ENCODE results near the gene RASSF10. TPM values are rescaled to one million over a fixed set of nuclear protein-coding genes. Genes with fewer than 3 reads are reported as not detected.

Gene RASSF10
- total RNA-seq, 2 donors from 2014 or later, result 0.59 to 1.2 TPM

DNA sequence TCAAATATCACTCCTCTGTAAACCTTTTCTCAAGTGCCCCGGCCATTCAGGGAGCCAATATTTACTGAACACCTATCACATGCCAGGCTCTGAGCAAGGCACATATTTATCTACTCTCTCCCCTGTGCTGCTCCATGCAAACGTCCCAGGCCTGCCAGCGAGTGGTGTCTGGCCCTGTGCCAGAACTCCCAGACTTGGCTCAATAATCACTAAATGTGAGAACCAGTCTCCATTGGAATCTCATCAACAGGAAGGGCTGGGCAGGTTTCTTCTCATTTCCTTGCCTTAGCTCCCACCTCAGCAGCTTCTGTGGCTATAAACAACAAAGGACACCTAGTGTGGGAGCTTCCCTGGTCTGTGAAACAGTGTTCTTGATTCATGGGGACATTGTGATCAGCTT lies 21.7 kb downstream of the RASSF10 start:
- H3K27me3 ChIP-seq, result no peaks in the 10 kb centered on the region
- no peaks in the 10 kb centered on the region for H3K9me3 ChIP-seq
- TF ChIP-seq, protein P1, sequence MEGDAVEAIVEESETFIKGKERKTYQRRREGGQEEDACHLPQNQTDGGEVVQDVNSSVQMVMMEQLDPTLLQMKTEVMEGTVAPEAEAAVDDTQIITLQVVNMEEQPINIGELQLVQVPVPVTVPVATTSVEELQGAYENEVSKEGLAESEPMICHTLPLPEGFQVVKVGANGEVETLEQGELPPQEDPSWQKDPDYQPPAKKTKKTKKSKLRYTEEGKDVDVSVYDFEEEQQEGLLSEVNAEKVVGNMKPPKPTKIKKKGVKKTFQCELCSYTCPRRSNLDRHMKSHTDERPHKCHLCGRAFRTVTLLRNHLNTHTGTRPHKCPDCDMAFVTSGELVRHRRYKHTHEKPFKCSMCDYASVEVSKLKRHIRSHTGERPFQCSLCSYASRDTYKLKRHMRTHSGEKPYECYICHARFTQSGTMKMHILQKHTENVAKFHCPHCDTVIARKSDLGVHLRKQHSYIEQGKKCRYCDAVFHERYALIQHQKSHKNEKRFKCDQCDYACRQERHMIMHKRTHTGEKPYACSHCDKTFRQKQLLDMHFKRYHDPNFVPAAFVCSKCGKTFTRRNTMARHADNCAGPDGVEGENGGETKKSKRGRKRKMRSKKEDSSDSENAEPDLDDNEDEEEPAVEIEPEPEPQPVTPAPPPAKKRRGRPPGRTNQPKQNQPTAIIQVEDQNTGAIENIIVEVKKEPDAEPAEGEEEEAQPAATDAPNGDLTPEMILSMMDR (IDR thresholded peaks at IDR 0.05), result no peak
- no peak overlapping the region for H3K4me3 ChIP-seq
- H3K36me3 ChIP-seq, result no peaks in the 10 kb centered on the region
- H3K27ac ChIP-seq, result no peak overlapping the region
- no peak for DNase-seq (ENCODE audit: low spot score)
- H3K4me1 ChIP-seq, result no peaks in the 10 kb centered on the region

DNA sequence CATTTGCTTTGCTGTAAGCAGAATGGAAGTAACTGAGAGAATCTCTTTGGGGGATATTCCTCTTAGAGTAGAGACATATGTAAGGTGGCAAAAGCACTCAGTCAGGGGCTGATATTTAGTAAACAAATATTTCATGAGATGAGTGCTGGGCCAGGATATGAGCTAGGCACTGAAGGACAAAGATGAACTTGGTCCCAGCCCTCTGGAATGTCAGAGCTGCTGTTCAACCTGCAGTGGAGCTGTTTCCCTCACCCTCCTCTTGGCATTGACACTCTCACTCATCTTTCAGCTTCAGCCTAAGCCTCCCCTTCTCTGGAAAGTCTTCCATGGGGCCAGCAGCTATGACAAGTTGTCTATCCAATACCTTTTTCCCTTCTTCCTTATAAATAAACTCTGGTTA lies 22.2 kb downstream of the RASSF10 start:
- TF ChIP-seq, protein P1 (IDR thresholded peaks at IDR 0.05), result no peak
- H3K27ac ChIP-seq, result no peak overlapping the region

DNA sequence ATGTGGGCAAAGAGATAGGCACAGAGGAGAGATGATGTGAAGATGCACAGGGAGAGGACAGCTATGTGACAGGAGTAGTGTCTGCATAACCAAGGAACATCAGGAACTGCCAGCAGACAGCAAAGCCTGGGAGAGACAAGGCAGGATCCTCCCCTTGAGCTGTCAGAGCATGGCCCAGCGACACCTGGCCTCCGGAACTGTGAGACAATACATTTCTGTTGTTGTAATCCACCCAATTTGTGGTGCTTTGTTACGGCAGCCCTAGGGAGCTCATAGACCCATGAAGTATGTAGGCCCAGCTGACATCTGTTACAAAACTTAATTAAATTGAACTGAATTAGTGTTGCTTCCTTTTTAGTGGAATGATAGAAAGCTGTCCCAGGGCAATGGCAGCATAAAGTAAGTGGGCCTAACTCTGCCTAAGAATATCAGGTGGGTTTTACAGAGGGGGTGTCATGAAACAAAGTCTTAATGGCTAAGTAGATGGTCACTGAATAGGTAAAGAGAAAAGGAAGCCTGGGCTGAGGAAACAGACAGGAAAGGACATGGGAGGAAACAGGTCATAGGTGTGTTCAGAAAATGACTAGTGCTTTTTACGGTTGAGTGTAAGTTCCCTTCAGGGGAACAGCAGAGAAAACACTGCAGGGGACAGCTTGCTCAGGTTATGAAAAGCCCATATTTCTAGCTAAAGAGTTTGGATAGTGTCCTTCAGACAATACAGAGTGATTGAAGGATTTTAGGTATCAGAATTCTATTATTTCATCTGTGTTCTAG lies 24.8 kb downstream of the RASSF10 start:
- H3K27ac ChIP-seq, result no peak overlapping the region

More for the DNA sequence above, 22.2 kb downstream of the RASSF10 start:
- Histone ChIP-seq H3K4me1 (no peaks in the 10 kb centered on the region), H3K36me3 (no peaks in the 10 kb centered on the region), H3K4me3 (no peak overlapping the region), H3K9me3 (no peaks in the 10 kb centered on the region), H3K27me3 (no peaks in the 10 kb centered on the region)
- no peak for DNase-seq (ENCODE audit: low spot score)

DNA sequence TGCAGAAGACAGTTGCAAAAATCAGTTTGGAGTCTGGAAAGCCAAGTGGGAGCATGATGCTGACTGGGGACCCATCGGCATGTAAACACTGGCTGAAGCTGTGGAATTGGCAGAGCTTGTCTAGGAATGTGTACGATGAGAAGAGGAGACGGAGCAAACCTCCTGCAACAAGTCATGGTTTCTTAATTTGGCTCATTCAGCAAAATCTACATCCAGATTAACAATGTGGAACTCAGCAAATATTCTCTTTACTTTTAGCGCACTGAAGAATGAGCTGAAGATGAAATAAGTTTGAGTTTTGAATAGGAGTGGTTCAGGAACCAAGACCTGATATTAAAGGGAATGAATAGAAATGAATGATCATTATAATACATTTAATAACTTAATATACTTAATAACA lies 26.6 kb downstream of the RASSF10 start:
- Histone ChIP-seq H3K9me3 (no peaks in the 10 kb centered on the region), H3K36me3 (no peaks in the 10 kb centered on the region), H3K27ac (no peak overlapping the region), H3K4me3 (no peak overlapping the region), H3K4me1 (no peaks in the 10 kb centered on the region), H3K27me3 (no peaks in the 10 kb centered on the region)
- DNase-seq (ENCODE audit: low spot score), result no peak
- TF ChIP-seq, protein P1 (IDR thresholded peaks at IDR 0.05), result no peak

More for the DNA sequence above, 24.8 kb downstream of the RASSF10 start:
- Histone ChIP-seq H3K9me3 (no peaks in the 10 kb centered on the region), H3K36me3 (no peaks in the 10 kb centered on the region), H3K4me3 (no peak overlapping the region), H3K4me1 (no peaks in the 10 kb centered on the region), H3K27me3 (no peaks in the 10 kb centered on the region)
- no peak for DNase-seq (ENCODE audit: low spot score)
- TF ChIP-seq, protein P1 (IDR thresholded peaks at IDR 0.05), result no peak

DNA sequence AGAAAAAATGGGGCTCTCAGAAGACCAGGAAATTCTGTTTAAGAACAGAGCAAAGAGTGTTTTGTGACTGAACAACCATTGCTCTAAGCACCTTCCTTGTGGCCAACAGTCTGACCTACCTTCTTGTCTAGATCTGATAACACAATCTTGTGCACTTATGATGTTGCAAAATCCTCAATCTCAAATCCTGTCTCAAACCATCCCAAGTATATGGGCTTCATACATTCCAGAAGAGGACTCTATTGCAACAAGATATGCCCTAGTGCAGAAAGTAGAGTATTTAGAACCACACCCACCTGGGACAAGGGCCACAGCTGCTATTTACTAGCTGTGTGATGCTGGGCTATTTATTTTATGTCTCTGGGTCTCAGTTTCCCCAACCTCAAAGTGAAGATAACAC lies 27.1 kb downstream of the RASSF10 start:
- Histone ChIP-seq H3K36me3 (no peaks in the 10 kb centered on the region), H3K4me3 (no peak overlapping the region), H3K4me1 (no peaks in the 10 kb centered on the region), H3K9me3 (no peaks in the 10 kb centered on the region), H3K27me3 (no peaks in the 10 kb centered on the region), H3K27ac (no peak overlapping the region)
- DNase-seq (ENCODE audit: low spot score), result no peak
- TF ChIP-seq, protein P1 (IDR thresholded peaks at IDR 0.05), result no peak

DNA sequence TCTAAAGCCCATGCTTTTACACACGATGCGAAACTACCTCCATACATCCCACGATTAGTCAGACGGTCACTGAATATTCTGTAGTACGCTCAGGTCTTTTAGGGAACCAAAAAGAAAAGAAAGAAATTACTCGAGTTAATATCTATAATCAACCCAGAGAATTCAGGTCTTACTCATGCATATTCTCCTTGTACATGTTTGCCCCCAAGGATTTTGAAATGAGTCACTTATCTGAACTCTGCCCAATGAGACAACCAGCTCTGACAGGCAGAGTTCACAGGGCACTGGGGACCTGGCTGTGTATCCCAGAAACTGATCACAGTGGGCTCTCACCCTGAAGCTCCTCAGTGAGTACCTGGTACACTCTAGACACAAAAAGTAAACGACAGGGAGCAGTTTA lies 29.2 kb downstream of the RASSF10 start:
- Histone ChIP-seq H3K9me3 (no peaks in the 10 kb centered on the region), H3K4me3 (no peak overlapping the region), H3K27me3 (no peaks in the 10 kb centered on the region), H3K36me3 (no peaks in the 10 kb centered on the region), H3K4me1 (no peaks in the 10 kb centered on the region), H3K27ac (no peak overlapping the region)
- no peak for DNase-seq (ENCODE audit: low spot score)
- TF ChIP-seq, protein P1 (IDR thresholded peaks at IDR 0.05), result no peak

Data from right atrium auricular region (tissue), 2 donors.